Fibroblast of skin of right quadriceps (primary cell): ENCODE measurements around the gene FLT3LG.
"Not testable (repeated sequence)": the region's sequence is repeated elsewhere in the genome, so short reads cannot be mapped to it uniquely, and the experiment has no call there.

ENCODE experiments used
- DNase-seq: peaks from one replicate; pipeline ENCODE4 v3.0.0-alpha.2; 2013

The FLT3LG gene

GRCh38 chr19:49441210-49441959 lies 32.6 kb upstream of the FLT3LG start, which contains the start of gene SLC17A7:
Gene SLC17A7, minus strand, starts transcription at chr19:49441527. Its CDS starts 148 bp downstream, at chr19:49441379.
- DNase-seq: no peak

GRCh38 chr19:49441960-49442350 lies 32.1 kb upstream of the FLT3LG start:
- DNase-seq: no peak

GRCh38 chr19:49442354-49442753 lies 31.7 kb upstream of the FLT3LG start:
- DNase-seq: no peak

- peak; percentile 87 for DNase-seq
Measured at GRCh38 chr19:49442771-49443365, 31.1 kb upstream of the FLT3LG start.

- peak; percentile 94 for DNase-seq
Measured at GRCh38 chr19:49443366-49444099, 30.5 kb upstream of the FLT3LG start.

GRCh38 chr19:49444100-49444700 lies 29.8 kb upstream of the FLT3LG start:
- not testable (repeated sequence) for DNase-seq

GRCh38 chr19:49445997-49446396 lies 28.0 kb upstream of the FLT3LG start:
- no peak for DNase-seq

- peak; percentile 47 for DNase-seq
Measured at GRCh38 chr19:49447485-49448431, 26.3 kb upstream of the FLT3LG start.

GRCh38 chr19:49448432-49448786 lies 25.6 kb upstream of the FLT3LG start:
- no peak for DNase-seq

- DNase-seq: no peak
Measured at GRCh38 chr19:49450405-49450804, 23.6 kb upstream of the FLT3LG start.

GRCh38 chr19:49451430-49452181 lies 22.4 kb upstream of the FLT3LG start, which contains the start of gene PIH1D1:
Gene PIH1D1, minus strand, starts transcription at chr19:49451814. Its CDS starts 240 bp downstream, at chr19:49451574.
- peak; percentile 100 for DNase-seq

GRCh38 chr19:49453013-49453756 lies 20.8 kb upstream of the FLT3LG start, which contains the start of gene ALDH16A1:
Gene ALDH16A1, plus strand, starts transcription at chr19:49453225. Its CDS starts 107 bp downstream, at chr19:49453332.
- DNase-seq: peak; percentile 98

- DNase-seq: no peak
Measured at GRCh38 chr19:49453757-49454240, 20.2 kb upstream of the FLT3LG start.

GRCh38 chr19:49455773-49456172 lies 18.2 kb upstream of the FLT3LG start:
- DNase-seq: no peak

GRCh38 chr19:49456326-49456725 lies 17.7 kb upstream of the FLT3LG start:
- DNase-seq: no peak

GRCh38 chr19:49458567-49458903 lies 15.5 kb upstream of the FLT3LG start:
- DNase-seq: no peak

- no peak for DNase-seq
Measured at GRCh38 chr19:49459388-49459787, 14.6 kb upstream of the FLT3LG start.

GRCh38 chr19:49461130-49461529 lies 12.9 kb upstream of the FLT3LG start:
- not testable (repeated sequence) for DNase-seq

GRCh38 chr19:49461656-49462055 lies 12.4 kb upstream of the FLT3LG start:
- no peak for DNase-seq

- DNase-seq: no peak
Measured at GRCh38 chr19:49462492-49462891, 11.5 kb upstream of the FLT3LG start.
